CD4-positive, alpha-beta memory T cell (primary cell): ENCODE results near the gene CD302. TPM values are rescaled to one million over a fixed set of nuclear protein-coding genes. Genes with fewer than 3 reads are reported as not detected.
"Not testable (repeated sequence)": the region's sequence is repeated elsewhere in the genome, so short reads cannot be mapped to it uniquely, and the experiment has no call there.

Experiments used
- CTCF ChIA-PET: fragments of 350-600 bp; sonication (Branson Sonifier 250); formaldehyde crosslinking; loops from one replicate; lab custom pipeline; 2021; ENCODE audit warnings: inconsistent platforms; ENCODE audit not compliant: partially characterized antibody; lab: Charles Lee
- POLR2A ChIA-PET: fragments of 350-600 bp; sonication (Branson Sonifier 250); formaldehyde crosslinking; loops from one replicate; lab custom pipeline; 2021; ENCODE audit not compliant: partially characterized antibody; lab: Charles Lee
- DNase-seq, 5 donors: peaks; one replicate each; pipeline versions ENCODE4 v3.0.0 to v3.0.0-alpha.2; 2020 to 2022; ENCODE audit warnings: mixed read lengths in 1 of 5
- H3K27ac ChIP-seq: one replicate; pipeline ENCODE4 v1.7.0; 2013; ENCODE audit warnings: low read depth, low read length
- H3K27me3 ChIP-seq: 2 replicates; pipeline ENCODE4 v1.7.0; 2013; ENCODE audit warnings: mild to moderate bottlenecking, low read length, moderate library complexity; ENCODE audit not compliant: insufficient read depth
- H3K36me3 ChIP-seq: 2 replicates; pipeline ENCODE4 v1.7.0; 2013; ENCODE audit warnings: mild to moderate bottlenecking, low read length, moderate library complexity; ENCODE audit not compliant: insufficient read depth
- H3K4me1 ChIP-seq: 2 replicates; pipeline ENCODE4 v1.7.0; 2013; ENCODE audit warnings: mild to moderate bottlenecking, low read length, moderate library complexity; ENCODE audit not compliant: insufficient read depth
- H3K4me3 ChIP-seq, 2 donors: one replicate each; pipeline ENCODE4 v1.7.0; 2013; ENCODE audit warnings: low read length in 2 of 2, mild to moderate bottlenecking in 1 of 2
- H3K9me3 ChIP-seq, 2 donors: one replicate each; pipeline ENCODE4 v1.7.0; 2013; ENCODE audit warnings: low read length in 2 of 2, control low read depth in 1 of 2; ENCODE audit not compliant: control insufficient read depth in 1 of 2
- H3K27ac Mint-ChIP-seq, 7 donors: one replicate each; pipeline ENCODE4 v1.8.0; 2020 to 2021; ENCODE audit warnings: mixed read lengths in 7 of 7, mild to moderate bottlenecking in 6 of 7, inconsistent platforms in 3 of 7, moderate library complexity in 3 of 7
- H3K27me3 Mint-ChIP-seq, 2 donors: one replicate each; pipeline ENCODE4 v1.8.0; 2020 to 2021; ENCODE audit warnings: mixed read lengths in 2 of 2
- H3K36me3 Mint-ChIP-seq, 2 donors: one replicate each; pipeline ENCODE4 v1.8.0; 2020 to 2021; ENCODE audit warnings: mixed read lengths in 2 of 2, inconsistent platforms in 1 of 2, mild to moderate bottlenecking in 1 of 2
- H3K4me1 Mint-ChIP-seq, 4 donors: one replicate each; pipeline ENCODE4 v1.8.0; 2020 to 2021; ENCODE audit warnings: mixed read lengths in 4 of 4, mild to moderate bottlenecking in 1 of 4
- H3K4me3 Mint-ChIP-seq, 8 donors: one replicate each; pipeline ENCODE4 v1.8.0; 2020 to 2021; ENCODE audit warnings: mixed read lengths in 8 of 8, mild to moderate bottlenecking in 7 of 8, moderate library complexity in 6 of 8, inconsistent platforms in 3 of 8
- H3K9me3 Mint-ChIP-seq, 8 donors: one replicate each; pipeline ENCODE4 v1.8.0; 2020 to 2021; ENCODE audit warnings: mixed read lengths in 8 of 8, mild to moderate bottlenecking in 5 of 8, inconsistent platforms in 3 of 8, moderate library complexity in 1 of 8
- intact Hi-C: fragments of 100-400 bp; cut with micrococcal nuclease; formaldehyde crosslinking; loops from one replicate; pipeline ENCODE4 v1.15.1; 2023
- polyA plus RNA-seq, 2 donors: library from polyadenylated mRNA; unstranded; fragments of 300-500 nt; fragmentation: Illumina TruSeq; gene quantifications; one replicate each; pipeline ENCODE4 v1.2.3, GENCODE V29; 2021
- total RNA-seq, 2 experiments: library from RNA; stranded (reverse); gene quantifications; one replicate each; pipeline ENCODE4 v1.2.3, GENCODE V29; 2021

Gene CD302
- total and polyA plus RNA-seq, 4 experiments from 2014 or later, result 0.12 to 1.0 (median 0.57) TPM

DNA sequence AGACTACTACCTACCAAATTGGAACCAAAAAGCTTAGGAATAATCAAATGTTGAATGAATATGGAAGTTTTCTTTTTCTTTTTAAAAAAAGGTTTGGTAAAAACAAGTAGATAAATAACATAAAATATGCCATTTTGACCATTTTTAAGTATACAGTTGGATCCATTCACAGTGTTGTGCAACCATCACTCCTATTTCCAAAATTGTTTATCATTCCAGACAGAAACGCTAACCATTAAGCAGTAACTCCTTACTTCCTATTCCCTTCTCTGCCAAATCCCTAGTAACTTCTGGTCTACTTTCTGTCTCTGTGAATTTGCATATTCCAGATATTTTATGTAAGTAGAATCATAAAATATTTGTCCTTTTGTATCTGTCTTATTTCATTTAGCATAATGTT lies 39.8 kb downstream of the CD302 start:
- POLR2A ChIA-PET, result interaction anchor here (0.7 kb wide), 1 partner anchor 46 kb away, joined by 3 read pairs; the partner anchor contains the start of gene MARCHF7
- Mint-ChIP-seq H3K36me3 (peaks cover 36 to 43% of the 10 kb centered on the region in 2 donors), H3K9me3 (no peaks in the 10 kb centered on the region), H3K27me3 (no peaks in the 10 kb centered on the region), H3K4me1 (peaks cover 4 to 15% (median 8%) of the 10 kb centered on the region in 4 donors), H3K4me3 (no peak overlapping the region), H3K27ac (peak overlapping the region in 3 of 7 donors; percentile 24 to 54 (median 37))
- no peaks in the 10 kb centered on the region for H3K9me3 ChIP-seq
- H3K4me3 ChIP-seq, result no peak overlapping the region
- no peak overlapping the region for H3K27ac ChIP-seq
- intact Hi-C loops, result no loop called here
- H3K4me1 ChIP-seq, result no peaks in the 10 kb centered on the region
- H3K27me3 ChIP-seq, result no peaks in the 10 kb centered on the region
- CTCF ChIA-PET, result no interaction called here
- DNase-seq, result no peak
- H3K36me3 ChIP-seq, result peaks cover 48% of the 10 kb centered on the region

DNA sequence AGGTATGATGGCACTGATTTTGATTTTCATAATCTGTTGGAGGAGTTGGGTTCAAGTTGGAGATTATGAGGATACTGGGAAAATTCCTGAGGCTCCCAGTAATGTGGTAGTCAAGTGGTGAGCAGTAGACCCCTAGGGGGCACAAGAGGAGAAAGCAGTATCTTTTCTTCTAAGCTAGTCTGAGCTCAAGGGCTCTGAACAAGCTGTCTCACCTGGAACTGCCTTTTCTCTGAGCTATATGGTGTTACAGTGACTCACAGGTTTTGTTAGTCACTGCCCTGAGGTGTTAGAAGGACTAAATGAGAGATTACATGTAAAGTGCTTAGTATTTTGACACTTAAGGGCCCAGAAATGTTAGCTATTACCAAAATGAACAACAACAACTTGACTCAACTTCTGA lies 42.2 kb downstream of the CD302 start:
- no peaks in the 10 kb centered on the region for H3K27me3 Mint-ChIP-seq
- Histone ChIP-seq H3K4me1 (no peaks in the 10 kb centered on the region), H3K27ac (no peak overlapping the region), H3K27me3 (no peaks in the 10 kb centered on the region), H3K9me3 (no peaks in the 10 kb centered on the region), H3K36me3 (peaks cover 61% of the 10 kb centered on the region), H3K4me3 (no peak overlapping the region)
- POLR2A ChIA-PET, result no interaction called here
- DNase-seq, result no peak
- CTCF ChIA-PET, result interaction anchor here (1.0 kb wide), 1 partner anchor 9 kb away, joined by 3 read pairs; no protein-coding TSS in a partner anchor
- intact Hi-C loops, result no loop called here
- no peak overlapping the region for H3K4me3 Mint-ChIP-seq
- H3K36me3 Mint-ChIP-seq, result peaks cover 50 to 56% of the 10 kb centered on the region in 2 donors
- no peak overlapping the region for H3K27ac Mint-ChIP-seq
- H3K9me3 Mint-ChIP-seq, result no peaks in the 10 kb centered on the region
- peaks cover 8 to 28% (median 12%) of the 10 kb centered on the region in 4 donors for H3K4me1 Mint-ChIP-seq

DNA sequence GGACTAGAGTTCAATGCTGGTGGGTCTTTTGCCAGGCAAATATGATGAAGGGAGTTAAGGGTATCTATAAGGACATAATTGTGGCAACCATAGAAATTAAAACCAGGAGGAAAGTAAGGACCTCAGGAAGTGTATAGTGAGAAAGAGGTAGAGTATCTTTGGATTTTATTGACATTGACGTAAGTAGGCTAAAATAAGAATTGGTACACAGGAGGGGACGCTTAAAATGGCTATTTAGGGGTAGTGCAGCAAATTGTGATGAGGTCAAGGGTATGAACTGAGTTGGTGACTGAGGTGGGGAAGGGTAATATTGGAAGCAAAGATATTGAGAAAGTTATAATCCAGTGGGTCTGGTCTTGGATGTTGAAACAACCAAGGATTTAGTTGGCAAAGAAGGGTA lies 43.0 kb downstream of the CD302 start:
- no peak overlapping the region for H3K4me3 ChIP-seq
- no peaks in the 10 kb centered on the region for H3K27me3 Mint-ChIP-seq
- no peak overlapping the region for H3K27ac Mint-ChIP-seq
- ChIA-PET CTCF (no interaction called here), POLR2A (interaction anchor here (2.3 kb wide), 1 partner anchor 43 kb away, joined by 6 read pairs; the partner anchor contains the start of gene MARCHF7)
- no peak for DNase-seq
- no peaks in the 10 kb centered on the region for H3K4me1 ChIP-seq
- no peak overlapping the region for H3K4me3 Mint-ChIP-seq
- H3K27ac ChIP-seq, result no peak overlapping the region
- peaks cover 43 to 50% of the 10 kb centered on the region in 2 donors for H3K36me3 Mint-ChIP-seq
- peaks cover 61% of the 10 kb centered on the region for H3K36me3 ChIP-seq
- no peaks in the 10 kb centered on the region for H3K27me3 ChIP-seq
- intact Hi-C loops, result no loop called here
- no peaks in the 10 kb centered on the region for H3K9me3 Mint-ChIP-seq
- H3K9me3 ChIP-seq, result no peaks in the 10 kb centered on the region
- H3K4me1 Mint-ChIP-seq, result peaks cover 9 to 29% (median 12%) of the 10 kb centered on the region in 4 donors

DNA sequence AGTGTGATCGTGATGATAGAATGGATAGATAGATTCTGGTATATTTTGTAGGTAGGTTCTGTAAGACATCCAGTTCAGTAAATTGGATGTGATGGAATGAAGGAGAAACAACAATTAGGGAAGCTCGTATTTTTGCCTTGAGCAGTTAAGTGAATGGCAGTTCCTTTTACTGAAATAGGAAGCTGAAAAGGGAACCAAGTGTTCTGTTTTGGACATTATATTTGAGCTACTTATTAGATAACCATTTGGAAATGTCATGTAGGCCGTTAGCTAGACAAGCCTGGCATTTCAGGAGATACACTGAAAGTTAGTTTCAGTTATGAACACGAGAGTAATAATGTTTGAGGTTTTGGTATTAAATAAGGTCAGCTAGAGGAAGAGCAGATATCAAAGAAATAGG lies 44.2 kb downstream of the CD302 start:
- H3K9me3 Mint-ChIP-seq, result no peaks in the 10 kb centered on the region
- Histone ChIP-seq H3K27me3 (no peaks in the 10 kb centered on the region), H3K4me1 (no peaks in the 10 kb centered on the region), H3K36me3 (peaks cover 51% of the 10 kb centered on the region), H3K9me3 (no peaks in the 10 kb centered on the region), H3K27ac (no peak overlapping the region), H3K4me3 (no peak overlapping the region)
- no peak overlapping the region for H3K4me3 Mint-ChIP-seq
- ChIA-PET POLR2A (interaction anchor here (0.6 to 2.3 kb wide), 2 partner anchors 41 to 1501 kb away, joined by 4 to 6 read pairs; partner anchors contain the start of gene MARCHF7), CTCF (interaction anchor here (1.5 kb wide), 1 partner anchor 32 kb away, joined by 3 read pairs; no protein-coding TSS in a partner anchor)
- H3K36me3 Mint-ChIP-seq, result peaks cover 33 to 46% of the 10 kb centered on the region in 2 donors
- DNase-seq, result no peak
- H3K27ac Mint-ChIP-seq, result no peak overlapping the region
- intact Hi-C loops, result no loop called here
- no peaks in the 10 kb centered on the region for H3K27me3 Mint-ChIP-seq
- peaks cover 9 to 28% (median 12%) of the 10 kb centered on the region in 4 donors for H3K4me1 Mint-ChIP-seq

DNA sequence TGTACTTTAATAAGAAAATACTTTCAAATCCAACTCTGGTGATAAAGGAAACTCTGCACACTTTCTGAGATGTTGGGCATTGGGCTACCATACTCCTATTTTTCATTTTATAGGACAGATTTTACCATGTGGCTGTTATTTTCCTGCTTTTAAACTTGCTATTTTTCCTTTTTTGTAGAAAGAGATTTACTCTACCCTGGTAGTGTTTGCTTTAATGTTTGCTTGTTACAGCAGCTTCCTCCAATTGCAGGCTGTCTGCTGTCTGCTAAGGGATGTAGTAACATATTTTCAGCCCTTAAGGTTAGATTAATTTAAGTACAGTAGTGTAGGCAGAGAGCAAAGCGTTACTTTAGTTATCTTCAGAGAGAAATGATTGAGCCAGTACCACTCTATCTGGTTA lies 47.1 kb downstream of the CD302 start:
- H3K36me3 ChIP-seq, result peaks cover 50% of the 10 kb centered on the region
- ChIA-PET CTCF (no interaction called here), POLR2A (no interaction called here)
- H3K27ac ChIP-seq, result no peak overlapping the region
- no peaks in the 10 kb centered on the region for H3K27me3 ChIP-seq
- intact Hi-C loops, result no loop called here
- Mint-ChIP-seq H3K4me1 (peaks cover 9 to 21% (median 12%) of the 10 kb centered on the region in 4 donors), H3K4me3 (no peak overlapping the region), H3K9me3 (no peaks in the 10 kb centered on the region), H3K27me3 (no peaks in the 10 kb centered on the region), H3K36me3 (peaks cover 44 to 51% of the 10 kb centered on the region in 2 donors), H3K27ac (peak overlapping the region in 1 of 7 donors; percentile 90)
- H3K4me3 ChIP-seq, result no peak overlapping the region
- no peak for DNase-seq
- no peaks in the 10 kb centered on the region for H3K4me1 ChIP-seq
- H3K9me3 ChIP-seq, result no peaks in the 10 kb centered on the region

DNA sequence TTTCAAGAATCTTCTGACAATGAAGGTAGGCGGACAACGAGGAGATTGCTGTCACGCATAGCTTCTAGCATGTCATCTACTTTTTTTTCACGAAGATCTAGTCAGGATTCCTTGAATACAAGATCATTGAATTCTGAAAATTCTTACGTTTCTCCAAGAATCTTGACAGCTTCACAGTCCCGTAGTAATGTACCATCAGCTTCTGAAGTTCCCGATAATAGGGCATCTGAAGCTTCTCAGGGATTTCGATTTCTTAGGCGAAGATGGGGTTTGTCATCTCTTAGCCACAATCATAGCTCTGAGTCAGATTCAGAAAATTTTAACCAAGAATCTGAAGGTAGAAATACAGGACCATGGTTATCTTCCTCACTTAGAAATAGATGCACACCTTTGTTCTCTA lies 49.9 kb downstream of the CD302 start:
- peaks cover 58 to 69% of the 10 kb centered on the region in 2 donors for H3K36me3 Mint-ChIP-seq
- no peaks in the 10 kb centered on the region for H3K27me3 Mint-ChIP-seq
- intact Hi-C loops, result no loop called here
- DNase-seq, result no peak
- Histone ChIP-seq H3K9me3 (no peaks in the 10 kb centered on the region), H3K4me1 (no peaks in the 10 kb centered on the region), H3K27me3 (no peaks in the 10 kb centered on the region), H3K27ac (no peak overlapping the region), H3K36me3 (peaks cover 48% of the 10 kb centered on the region), H3K4me3 (no peak overlapping the region)
- ChIA-PET CTCF (interaction anchor here (0.7 to 1.6 kb wide), 2 partner anchors 14 to 153 kb away, joined by 3 to 4 read pairs; no protein-coding TSS in a partner anchor), POLR2A (interaction anchor here (1.0 kb wide), 1 partner anchor 36 kb away, joined by 3 read pairs; the partner anchor contains the start of gene MARCHF7)
- peak overlapping the region in 1 of 7 donors; percentile 37 for H3K27ac Mint-ChIP-seq
- H3K4me1 Mint-ChIP-seq, result peaks cover 11 to 26% (median 17%) of the 10 kb centered on the region in 4 donors
- H3K9me3 Mint-ChIP-seq, result no peaks in the 10 kb centered on the region
- no peak overlapping the region for H3K4me3 Mint-ChIP-seq

DNA sequence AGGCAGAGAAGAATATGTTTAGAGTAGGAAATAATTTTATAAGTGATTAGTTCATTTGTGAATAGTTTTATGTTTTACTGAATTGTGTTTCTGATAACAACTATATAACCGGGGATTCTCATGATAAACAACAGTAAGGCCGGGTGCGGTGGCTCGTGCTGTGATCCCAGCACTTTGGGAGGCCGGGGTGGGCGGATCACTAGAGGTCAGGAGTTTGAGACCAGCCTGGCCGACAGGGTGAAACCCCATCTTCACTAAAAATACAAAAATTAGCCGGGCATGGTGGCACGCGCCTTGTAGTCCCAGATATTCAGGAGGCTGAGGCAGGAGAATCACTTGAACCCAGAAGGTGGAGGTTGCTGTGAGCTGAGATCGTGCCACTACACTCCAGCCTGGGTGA lies 52.8 kb downstream of the CD302 start:
- H3K36me3 Mint-ChIP-seq, result peaks cover 48 to 63% of the 10 kb centered on the region in 2 donors
- H3K27ac ChIP-seq, DNase-seq, H3K9me3 Mint-ChIP-seq, intact Hi-C loops, H3K27me3 ChIP-seq, H3K4me3 Mint-ChIP-seq, H3K4me1 ChIP-seq, CTCF ChIA-PET, H3K27me3 Mint-ChIP-seq, H3K4me3 ChIP-seq, H3K9me3 ChIP-seq, POLR2A ChIA-PET: not testable (repeated sequence)
- H3K4me1 Mint-ChIP-seq, result peaks cover 11 to 19% (median 15%) of the 10 kb centered on the region in 4 donors
- H3K27ac Mint-ChIP-seq, result peak overlapping the region in 1 of 7 donors; percentile 1
- H3K36me3 ChIP-seq, result peaks cover 27% of the 10 kb centered on the region
